HG03175 (cell line): Measurements from ENCODE around the gene TMBIM1.

Experiments
- ATAC-seq: cut with Tn5 transposase; IDR thresholded peaks from one replicate; pipeline ENCODE4 v1.9.1; 2021; ENCODE audit warnings: mild to moderate bottlenecking, moderate library complexity; ENCODE audit not compliant: unreplicated experiment

Gene TMBIM1, protein sequence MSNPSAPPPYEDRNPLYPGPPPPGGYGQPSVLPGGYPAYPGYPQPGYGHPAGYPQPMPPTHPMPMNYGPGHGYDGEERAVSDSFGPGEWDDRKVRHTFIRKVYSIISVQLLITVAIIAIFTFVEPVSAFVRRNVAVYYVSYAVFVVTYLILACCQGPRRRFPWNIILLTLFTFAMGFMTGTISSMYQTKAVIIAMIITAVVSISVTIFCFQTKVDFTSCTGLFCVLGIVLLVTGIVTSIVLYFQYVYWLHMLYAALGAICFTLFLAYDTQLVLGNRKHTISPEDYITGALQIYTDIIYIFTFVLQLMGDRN

DNA sequence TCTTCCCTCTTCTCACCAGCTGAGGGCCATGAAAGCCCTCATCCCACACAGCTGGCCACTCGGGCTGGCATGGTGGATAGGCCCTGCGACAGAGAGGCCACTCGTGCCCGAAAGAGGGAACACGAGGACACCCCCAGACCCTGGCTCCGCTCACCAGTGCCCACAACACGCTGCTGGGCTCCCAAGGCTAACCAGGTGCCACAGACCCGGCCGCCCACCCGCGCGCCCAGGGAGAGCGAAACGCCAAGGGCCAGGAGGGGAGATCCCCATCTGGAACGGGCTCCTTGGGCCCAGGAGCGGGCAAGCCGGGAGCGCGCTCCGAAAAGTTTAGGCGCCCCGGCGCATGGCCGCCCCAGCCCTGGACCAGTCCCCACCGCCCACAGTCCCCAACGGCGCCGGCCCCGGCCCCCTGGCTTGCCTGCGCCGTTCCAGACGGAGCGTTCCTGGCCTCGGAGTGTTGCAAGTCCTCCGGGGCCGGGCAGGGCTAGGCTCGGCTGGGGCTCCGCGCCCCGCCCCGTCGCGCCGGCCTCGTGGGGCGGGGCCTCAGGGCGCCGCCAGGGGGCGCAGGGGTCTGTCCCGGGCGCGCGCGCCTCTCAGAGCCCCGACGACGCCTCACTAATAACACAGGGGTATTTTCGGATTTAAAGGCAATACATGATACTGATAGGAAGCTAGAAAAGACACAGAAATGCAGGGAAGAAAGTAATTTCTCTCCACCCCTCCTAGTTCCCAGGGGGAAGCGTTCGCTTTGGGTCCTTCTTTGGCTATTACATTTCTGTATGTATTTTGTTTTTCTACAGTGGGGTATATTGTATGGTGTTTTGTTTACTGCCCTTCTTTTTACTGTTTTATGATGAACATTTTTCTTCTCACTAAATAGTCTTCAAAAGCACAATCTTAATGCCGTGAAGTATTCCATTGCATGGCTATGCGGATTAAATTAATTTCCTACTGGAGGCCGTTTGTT is at the start of gene TMBIM1:
Gene TMBIM1 (minus strand): TSS at position 456 of the 967 bp plus-strand sequence. CDS start 10,362 bp downstream, outside the sequence.
- ATAC-seq, result peak; percentile 74

DNA sequence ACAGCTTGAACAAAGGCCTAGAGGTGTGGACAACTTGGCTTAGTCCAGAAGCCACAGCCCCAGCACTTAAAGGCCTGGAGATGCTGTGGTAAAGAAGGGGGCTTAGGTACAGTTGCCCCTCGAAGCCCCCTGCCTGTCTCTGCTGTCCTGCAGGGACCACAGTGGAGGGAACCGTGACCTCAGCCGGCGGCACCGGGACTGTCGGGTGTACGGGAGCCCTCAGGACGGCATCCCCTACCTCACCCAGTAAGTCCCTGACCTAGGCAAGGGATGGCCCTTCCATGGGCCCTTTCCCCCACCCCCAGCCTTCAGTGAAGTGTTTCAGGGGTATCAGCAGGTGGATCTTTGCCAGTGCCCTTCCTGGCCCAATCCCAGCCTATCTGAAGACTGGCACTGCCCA is 49.1 kb upstream of the TMBIM1 start:
- ATAC-seq, result no peak

DNA sequence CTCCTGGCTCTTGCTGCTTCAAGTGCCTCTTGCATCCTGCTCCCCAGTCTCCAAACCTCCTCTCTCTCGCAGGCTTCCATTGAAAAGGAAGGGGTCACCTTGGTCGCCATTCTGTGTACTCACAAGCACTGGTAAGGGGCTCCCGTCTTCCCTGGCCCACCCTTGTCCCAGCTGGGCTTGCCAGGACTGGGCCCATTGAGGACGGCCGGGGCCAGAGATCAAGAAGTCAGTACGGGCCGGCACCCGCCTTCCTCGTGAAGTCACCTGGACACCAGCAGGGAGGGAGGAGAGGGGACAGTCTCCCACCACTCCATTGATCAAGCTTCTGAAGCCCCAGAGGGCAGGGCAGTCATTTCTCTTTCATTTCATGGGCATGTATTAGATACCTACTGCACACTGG is 48.4 kb upstream of the TMBIM1 start:
- no peak for ATAC-seq

DNA sequence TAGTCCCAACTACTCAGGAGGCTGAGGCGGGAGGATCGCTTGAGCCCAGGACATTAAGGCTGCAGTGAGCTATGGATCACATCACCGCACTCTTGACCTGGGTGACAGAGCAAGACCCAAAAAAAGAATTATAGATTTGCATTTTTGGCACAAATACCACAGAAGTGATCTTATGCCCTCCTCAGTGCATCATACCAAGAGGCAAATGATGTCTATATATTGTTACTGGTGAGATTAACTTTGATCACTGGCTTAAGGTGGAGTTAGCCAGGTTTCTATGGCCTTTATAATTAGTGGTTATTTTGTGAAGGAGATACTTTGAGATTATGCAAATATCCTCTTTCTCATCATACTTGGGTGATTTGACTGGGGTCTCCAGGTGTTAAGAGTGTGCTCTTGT is 42.2 kb upstream of the TMBIM1 start:
- no peak for ATAC-seq

DNA sequence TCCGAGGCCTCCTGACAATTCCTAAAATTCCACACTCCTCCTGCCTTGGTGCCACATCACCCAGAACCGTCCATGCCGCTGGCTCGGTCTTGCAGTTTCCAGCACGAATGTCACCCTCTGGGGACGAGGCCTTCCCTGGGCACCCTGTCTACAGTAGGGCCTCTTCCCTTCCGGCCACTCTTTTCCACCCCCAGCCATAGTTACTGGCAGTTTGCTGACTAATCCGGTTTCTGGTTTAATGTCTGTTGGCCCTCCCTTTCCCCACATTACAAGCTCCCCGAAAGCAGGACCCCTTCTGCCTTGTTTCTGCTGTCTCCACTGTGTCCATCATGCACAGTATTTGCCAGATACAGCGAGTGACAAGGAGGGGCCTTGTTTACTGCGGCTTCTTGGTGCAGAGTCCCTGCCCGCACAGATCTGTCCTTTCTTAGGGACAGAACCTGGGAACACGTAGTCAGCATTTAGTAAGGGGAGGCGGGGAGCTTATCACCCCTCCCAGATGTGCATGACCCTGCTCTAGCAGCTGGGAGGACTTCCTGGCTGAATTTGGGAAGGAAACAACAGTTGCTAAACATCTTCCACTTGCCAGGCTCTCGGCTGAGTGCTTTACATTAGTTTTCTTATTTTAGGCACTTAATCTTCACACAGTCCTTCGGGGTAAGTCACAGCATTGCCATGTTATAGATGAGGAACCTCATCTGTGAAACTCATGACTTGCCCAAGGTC is 40.8 kb upstream of the TMBIM1 start:
- no peak for ATAC-seq

DNA sequence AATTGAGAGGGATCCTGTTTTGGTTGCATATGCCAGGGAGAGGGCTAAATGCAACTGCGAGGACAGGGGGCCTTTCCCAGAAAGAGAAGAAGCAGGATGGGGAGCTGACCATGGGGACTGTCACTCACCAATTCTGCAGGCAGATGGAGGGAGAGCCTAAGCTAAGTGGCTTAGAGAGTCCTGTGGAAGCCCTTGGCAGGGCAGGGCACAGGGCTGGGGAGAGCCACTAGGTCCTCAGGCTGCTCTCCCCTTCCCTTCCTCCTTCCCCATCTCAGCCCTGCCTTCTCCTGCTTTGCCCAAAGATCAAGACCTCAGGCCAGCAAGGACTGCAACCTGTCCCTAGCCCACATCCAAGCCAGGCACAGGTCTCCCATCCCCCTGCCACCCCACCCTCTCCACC is 40.0 kb upstream of the TMBIM1 start:
- no peak for ATAC-seq

DNA sequence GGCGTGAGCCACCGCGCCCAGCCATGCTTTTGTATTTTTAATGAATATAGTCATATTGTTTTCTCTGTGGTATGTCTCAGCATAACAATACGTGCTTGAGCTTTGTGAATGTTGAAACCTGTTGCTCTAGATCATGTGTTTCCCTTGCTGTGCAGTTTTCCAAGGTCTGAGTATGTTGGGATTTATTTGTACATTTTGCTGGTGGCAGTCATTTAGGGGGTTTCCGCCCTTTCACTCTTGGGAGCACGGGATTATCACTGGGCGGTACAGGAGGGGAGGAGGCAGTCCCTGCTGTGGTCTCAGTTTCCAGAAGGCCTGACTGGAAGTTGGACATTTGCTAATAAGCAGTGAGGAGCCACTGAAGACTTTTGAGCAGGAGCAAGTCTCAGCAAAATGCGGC is 39.4 kb upstream of the TMBIM1 start:
- ATAC-seq, result no peak

DNA sequence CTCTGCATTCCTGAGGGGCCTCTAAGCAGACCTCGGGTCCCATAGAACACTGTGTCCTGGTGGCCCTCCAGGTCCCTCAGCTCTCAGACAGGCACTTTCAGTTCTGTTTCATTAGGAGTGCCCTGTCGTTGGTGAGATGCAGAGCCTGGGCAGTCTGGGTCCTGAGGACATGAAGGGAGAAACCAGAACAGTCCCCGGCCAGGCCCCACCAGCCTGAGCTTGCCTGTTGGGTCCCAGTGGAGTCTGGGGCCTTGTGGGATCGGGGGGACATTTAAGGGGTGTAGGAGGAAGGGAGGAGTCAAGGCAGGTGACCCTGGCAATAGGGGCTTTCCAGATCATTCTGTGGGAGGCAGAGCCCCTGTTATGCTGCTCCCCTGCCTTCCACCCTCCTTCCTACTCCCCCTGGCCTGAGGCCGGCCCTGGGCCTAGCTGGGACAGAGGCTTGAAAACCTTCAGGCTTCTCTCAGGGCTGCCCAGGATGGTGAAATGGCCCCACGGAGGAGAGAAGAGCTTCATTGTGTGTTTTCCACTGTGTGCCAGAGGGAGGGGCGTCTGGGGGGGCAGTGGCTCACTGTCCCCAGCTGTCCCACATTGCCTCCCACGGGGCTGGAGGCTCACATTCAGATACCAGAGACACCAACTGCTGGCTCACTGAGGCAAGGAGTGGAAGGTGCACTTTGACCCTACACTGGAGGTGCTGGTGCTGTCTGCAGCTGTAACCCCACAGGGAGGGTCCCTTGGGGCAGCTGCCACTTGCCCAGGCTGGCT is 37.7 kb upstream of the TMBIM1 start:
- peak; percentile 44 for ATAC-seq

DNA sequence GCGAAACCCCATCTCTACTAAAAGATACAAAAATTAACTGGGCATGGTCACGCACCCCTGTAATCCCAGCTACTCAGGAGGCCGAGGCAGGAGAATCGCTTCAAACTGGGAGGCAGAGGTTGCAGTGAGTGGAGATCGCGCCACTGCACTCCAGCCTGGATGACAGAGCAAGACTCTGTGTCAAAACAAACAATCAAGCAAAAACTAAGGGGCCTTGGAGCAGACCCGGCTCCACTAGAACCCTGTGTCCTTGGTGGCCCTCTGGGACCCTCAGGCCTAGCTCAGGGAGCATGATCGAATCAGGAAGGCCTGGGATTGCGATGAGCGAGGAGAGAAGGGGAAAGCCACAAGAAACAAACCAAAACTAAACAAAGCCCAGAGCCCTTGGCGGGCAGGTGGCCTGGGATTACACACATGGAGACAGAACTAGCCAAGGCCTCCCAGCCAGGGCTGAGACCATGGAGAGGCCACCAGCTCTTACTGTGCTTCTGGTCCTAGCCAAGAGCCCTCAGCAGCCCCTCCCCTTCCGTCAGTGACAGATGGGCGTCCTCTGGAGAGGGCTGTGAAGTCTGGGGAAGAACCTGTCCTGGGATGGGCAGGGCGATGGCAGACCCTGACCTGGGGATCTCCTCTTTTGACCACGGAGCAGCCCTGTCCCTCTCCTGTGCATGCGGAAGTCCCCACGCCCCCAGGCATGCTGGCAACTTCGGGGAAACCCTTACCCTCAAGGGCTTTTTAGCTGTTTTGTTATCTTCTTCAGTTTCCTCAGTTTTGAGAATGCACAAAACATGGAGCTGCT is 36.9 kb upstream of the TMBIM1 start:
- ATAC-seq, result peak; percentile 39

DNA sequence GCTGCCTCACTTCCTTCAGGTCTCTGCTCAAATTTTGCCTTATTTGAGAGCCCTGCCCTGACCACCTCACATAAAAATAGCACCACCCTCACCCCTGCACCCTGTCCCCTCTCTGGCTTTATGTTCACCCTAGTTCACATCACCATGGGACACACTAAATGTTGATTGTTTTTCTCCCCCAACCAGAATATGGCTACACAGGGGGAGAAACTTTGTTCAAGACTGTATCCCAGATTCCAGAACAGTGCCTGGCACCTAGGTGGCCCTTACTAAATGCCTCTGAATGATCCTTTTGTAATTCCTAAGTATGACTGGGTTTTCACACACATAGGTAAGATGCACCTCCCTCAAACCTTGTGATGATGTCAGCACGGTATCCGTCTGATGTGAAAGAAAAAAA is 36.0 kb upstream of the TMBIM1 start:
- ATAC-seq, result no peak

DNA sequence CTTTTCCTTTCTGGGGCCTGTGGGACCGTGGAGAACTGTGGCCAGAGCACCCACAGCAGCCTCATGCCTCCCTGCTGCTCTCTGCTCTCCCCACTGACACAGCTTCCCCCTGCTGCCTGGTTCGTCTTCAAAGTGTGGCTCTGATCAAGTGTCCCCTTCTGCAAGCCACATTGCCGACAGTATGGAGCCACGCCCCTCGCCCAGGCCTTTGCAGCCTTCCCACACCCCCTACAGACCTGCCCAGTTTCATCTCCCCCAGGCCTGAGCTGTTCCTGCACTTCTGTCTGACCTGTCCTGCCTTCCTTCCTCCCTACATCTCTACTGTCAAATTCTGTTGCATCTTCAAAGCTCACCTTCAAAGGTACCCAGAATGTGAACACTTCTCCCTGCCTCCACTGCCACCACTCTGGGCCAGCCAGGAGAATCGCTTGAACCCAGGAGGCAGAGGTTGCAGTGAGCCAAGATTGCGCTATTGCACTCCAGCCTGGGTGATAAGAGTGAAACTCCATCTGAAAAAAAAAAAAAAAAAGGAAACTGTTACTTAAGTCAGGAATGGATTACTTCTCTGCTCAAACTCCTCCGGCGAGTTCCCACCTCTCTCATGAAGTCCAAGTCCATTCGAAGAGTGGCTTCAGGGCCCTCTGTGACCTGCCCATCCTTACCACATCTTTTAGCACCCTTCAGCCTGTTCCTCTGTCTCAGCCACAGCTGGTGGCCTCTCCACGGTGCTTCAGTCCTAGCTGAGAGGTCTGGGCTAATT is 35.3 kb upstream of the TMBIM1 start:
- ATAC-seq, result no peak

DNA sequence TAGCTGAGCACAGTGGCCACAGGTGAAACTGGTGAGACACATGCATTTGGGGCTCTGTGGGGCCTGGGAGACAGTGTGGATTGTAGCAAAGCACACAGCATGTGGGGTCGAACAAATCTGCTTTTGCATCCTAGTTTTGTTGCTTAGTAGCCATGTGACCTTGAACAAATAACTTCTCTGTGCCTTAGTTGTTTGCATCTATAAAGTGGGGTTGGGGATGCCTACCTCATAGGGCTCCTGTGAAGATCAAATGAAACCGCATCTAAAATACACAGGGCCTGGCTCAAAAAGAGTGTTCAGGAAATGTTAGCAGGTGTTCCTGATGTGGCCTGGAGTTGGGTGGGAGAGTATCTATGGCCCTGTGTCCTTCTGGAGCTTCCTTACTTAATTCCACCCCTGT is 34.0 kb upstream of the TMBIM1 start:
- ATAC-seq, result no peak

DNA sequence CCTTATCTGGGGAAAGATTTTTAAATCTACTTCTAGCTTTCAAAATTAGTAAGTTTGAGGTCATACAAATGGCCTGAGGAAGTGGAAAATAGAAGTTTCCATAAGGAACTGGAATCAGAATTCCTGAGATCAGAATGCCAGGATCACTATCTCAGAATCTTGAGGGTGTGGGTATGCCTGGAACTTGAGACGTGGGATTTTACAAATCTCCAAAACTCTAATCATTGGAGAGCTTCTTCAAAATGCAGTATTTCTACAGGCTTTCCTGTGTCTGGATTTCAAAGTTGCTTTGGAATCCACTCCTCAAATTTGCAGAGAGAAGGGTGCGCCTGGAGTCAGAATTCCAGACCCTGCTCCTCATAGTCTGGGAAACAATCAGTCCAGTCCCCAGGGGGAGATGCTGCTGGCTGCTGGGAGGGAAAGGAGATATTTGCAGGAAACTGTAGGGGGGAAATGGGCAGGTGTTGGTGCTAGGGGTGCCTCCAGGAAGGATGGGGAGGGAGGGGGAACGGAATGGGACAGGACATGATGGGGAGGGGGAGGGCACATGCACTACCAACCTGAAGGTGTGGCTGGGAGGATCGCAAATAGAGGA is 33.4 kb upstream of the TMBIM1 start:
- no peak for ATAC-seq

DNA sequence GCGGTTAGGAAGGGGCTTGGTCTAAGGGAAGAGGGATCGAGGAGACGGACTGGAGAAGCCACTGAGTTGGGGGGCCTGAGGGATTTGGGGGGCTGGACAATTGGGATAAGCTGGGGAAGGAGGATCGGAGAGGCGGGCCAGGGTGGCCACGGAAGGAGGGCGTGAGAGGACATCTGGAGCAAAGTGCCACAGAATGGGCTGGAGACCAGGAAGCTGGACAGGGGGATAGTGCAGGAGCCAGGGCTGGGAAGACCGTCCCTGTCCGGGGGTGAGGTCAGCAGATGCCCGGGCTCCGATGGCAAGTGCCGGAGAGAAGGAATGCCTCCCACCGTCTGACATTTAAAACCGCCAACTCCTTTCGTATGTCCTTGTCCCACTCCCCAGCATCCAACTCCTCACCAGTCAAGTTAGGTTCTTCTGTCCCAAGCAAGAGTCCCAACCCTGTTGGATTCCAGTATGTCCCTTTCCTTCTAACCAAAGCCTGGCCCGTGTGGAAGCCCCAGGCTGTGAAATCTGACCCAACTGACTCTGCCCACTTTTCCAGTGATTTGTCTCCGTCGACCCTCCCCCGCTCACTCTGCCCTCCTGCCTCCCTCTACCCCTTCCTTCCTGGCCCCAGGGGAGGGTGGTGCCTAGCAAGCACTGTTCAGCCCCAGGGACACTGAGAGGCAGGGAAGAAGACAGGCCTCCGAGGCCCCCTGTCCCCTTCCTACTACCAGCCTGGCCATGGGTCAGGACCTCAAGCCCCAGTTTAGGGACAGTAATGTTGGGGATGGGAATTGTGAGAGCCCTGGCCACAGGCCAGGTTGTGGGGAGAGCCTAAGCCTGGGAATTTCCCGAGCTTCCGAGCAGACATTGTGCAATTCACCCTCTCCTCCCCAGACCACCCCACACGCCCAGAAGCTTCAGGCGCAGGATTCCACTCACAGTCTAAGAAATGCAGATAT is 31.5 kb upstream of the TMBIM1 start:
- no peak for ATAC-seq

DNA sequence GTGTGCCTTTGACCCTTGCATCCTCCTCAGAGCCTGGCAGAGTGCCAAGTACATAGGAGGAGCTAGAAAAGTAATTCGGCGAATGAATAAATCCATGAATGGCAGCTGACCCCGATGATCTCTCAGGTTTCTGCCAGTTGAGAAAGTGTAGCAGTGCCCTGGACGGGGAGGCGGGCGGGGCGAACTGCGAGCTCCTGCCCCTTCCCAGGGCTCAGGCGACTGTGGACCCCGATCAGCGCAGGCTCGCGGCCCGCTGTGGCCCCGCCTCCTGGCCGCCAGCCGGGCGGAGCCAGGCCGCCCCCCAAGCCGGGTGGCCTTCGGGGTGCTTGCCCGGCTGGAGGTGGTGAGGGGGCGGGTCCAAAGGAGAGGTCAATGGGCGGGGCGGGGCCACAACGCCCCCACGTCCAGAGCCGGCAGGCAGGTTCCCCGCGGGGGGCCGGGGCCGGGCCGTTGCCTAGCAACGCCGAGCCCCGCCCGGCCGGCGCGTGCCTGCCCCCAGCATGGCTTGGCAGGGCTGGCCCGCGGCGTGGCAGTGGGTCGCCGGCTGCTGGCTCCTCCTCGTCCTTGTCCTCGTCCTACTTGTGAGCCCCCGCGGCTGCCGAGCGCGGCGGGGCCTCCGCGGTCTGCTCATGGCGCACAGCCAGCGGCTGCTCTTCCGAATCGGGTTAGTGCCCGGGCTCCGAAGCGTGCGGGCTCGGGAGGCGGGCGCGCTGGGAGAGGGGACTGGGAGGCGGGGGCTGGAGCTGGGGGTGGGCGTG is 30.6 kb upstream of the TMBIM1 start:
- ATAC-seq, result peak; percentile 71

DNA sequence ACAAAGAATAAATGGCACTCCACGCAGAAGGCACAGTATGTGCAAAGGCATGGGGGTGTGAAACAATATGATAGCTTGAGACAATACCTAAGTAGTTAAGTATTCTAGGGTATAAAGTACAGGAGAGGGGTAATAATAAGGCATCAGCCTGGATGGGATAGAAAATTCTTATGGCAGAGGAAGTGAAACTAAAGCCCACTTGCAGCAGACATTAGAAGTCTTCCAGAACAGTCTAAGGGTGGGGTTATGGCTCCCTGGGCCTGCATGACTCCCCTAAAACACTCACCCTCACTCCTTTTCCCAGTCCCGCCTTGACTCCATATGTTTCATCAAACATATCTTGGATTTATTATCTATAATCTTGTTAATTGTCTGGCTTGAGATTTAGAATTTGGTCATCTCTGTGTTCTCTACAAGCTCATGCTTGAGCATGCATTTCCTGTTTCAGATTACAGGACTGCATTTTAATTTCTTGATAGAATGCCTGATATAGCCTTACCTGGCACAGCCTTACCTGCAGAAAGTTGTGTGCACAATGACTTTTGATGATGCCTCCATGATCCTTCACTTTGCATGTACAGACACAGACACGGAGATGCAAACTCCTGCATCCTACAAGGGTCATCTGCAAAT is 28.5 kb upstream of the TMBIM1 start:
- ATAC-seq, result no peak
